ENCODE measurements around the gene ANXA5.

DNA sequence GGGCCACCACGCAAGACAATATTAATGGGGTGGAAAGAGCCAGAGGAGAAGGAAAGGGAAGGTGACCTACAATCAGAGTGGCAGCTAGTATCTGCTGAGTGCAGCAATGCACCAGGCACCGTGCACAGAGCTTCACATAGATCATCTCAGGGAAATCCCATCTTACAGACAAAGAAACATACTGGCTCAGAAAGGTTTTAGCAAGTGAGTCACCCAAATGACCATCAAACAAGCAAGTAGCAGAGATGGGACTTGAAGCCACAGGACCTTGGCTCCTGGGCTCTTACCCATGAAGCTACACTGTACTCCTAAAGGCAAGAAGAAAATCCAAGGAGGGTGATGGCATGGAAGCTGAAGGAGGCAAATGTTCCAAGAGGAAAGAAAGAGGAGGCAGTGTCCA, 6.8 kb downstream of the ANXA5 start:
- TF ChIP-seq, protein P1, sequence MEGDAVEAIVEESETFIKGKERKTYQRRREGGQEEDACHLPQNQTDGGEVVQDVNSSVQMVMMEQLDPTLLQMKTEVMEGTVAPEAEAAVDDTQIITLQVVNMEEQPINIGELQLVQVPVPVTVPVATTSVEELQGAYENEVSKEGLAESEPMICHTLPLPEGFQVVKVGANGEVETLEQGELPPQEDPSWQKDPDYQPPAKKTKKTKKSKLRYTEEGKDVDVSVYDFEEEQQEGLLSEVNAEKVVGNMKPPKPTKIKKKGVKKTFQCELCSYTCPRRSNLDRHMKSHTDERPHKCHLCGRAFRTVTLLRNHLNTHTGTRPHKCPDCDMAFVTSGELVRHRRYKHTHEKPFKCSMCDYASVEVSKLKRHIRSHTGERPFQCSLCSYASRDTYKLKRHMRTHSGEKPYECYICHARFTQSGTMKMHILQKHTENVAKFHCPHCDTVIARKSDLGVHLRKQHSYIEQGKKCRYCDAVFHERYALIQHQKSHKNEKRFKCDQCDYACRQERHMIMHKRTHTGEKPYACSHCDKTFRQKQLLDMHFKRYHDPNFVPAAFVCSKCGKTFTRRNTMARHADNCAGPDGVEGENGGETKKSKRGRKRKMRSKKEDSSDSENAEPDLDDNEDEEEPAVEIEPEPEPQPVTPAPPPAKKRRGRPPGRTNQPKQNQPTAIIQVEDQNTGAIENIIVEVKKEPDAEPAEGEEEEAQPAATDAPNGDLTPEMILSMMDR (IDR thresholded peaks at IDR 0.05; ENCODE audit: low read depth, low read length, missing input control) = no peak
- TF ChIP-seq RAD21 (IDR thresholded peaks at IDR 0.05) (no peak), YY1 (IDR thresholded peaks at IDR 0.05) (no peak), HNF4A (conservative IDR thresholded peaks at IDR 0.05) (no peak), RXRA (IDR thresholded peaks at IDR 0.05) (no peak), EGR1 (IDR thresholded peaks at IDR 0.05; ENCODE audit: low read depth in 2 of 2) (no peak), GABPA (IDR thresholded peaks at IDR 0.05 in 1 of 2, conservative IDR thresholded peaks at IDR 0.05 in 1 of 2) (no peak)
- TF ChIP-seq, protein P2, sequence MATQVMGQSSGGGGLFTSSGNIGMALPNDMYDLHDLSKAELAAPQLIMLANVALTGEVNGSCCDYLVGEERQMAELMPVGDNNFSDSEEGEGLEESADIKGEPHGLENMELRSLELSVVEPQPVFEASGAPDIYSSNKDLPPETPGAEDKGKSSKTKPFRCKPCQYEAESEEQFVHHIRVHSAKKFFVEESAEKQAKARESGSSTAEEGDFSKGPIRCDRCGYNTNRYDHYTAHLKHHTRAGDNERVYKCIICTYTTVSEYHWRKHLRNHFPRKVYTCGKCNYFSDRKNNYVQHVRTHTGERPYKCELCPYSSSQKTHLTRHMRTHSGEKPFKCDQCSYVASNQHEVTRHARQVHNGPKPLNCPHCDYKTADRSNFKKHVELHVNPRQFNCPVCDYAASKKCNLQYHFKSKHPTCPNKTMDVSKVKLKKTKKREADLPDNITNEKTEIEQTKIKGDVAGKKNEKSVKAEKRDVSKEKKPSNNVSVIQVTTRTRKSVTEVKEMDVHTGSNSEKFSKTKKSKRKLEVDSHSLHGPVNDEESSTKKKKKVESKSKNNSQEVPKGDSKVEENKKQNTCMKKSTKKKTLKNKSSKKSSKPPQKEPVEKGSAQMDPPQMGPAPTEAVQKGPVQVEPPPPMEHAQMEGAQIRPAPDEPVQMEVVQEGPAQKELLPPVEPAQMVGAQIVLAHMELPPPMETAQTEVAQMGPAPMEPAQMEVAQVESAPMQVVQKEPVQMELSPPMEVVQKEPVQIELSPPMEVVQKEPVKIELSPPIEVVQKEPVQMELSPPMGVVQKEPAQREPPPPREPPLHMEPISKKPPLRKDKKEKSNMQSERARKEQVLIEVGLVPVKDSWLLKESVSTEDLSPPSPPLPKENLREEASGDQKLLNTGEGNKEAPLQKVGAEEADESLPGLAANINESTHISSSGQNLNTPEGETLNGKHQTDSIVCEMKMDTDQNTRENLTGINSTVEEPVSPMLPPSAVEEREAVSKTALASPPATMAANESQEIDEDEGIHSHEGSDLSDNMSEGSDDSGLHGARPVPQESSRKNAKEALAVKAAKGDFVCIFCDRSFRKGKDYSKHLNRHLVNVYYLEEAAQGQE (IDR thresholded peaks at IDR 0.05) = no peak
- TF ChIP-seq, protein P3, sequence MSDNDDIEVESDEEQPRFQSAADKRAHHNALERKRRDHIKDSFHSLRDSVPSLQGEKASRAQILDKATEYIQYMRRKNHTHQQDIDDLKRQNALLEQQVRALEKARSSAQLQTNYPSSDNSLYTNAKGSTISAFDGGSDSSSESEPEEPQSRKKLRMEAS (IDR thresholded peaks at IDR 0.05) = no peak
